ENCODE data around the gene INPP4A.

Gene INPP4A

GRCh38 chr2:98484121-98484557, 39.5 kb downstream of the INPP4A start:
- no peak for TF ChIP-seq ZNF8 (CRISPR knock-in tag; IDR thresholded peaks at IDR 0.05)
- no peak for TF ChIP-seq ZC3H10 (CRISPR knock-in tag; IDR thresholded peaks at IDR 0.05)
- TF ChIP-seq ZFP3 (CRISPR knock-in tag; IDR thresholded peaks at IDR 0.05) = no peak
- no peak for TF ChIP-seq TOX (CRISPR knock-in tag; IDR thresholded peaks at IDR 0.05; ENCODE audit: borderline replicate concordance)
- TF ChIP-seq GLIS3 (CRISPR knock-in tag; IDR thresholded peaks at IDR 0.05) = no peak
- TF ChIP-seq RARB (CRISPR knock-in tag; IDR thresholded peaks at IDR 0.05) = no peak
- no peak for TF ChIP-seq POU6F1 (CRISPR knock-in tag; IDR thresholded peaks at IDR 0.05; ENCODE audit: borderline replicate concordance, low read depth)
- no peak for TF ChIP-seq ISL1 (CRISPR knock-in tag; IDR thresholded peaks at IDR 0.05)
- TF ChIP-seq, protein P1, sequence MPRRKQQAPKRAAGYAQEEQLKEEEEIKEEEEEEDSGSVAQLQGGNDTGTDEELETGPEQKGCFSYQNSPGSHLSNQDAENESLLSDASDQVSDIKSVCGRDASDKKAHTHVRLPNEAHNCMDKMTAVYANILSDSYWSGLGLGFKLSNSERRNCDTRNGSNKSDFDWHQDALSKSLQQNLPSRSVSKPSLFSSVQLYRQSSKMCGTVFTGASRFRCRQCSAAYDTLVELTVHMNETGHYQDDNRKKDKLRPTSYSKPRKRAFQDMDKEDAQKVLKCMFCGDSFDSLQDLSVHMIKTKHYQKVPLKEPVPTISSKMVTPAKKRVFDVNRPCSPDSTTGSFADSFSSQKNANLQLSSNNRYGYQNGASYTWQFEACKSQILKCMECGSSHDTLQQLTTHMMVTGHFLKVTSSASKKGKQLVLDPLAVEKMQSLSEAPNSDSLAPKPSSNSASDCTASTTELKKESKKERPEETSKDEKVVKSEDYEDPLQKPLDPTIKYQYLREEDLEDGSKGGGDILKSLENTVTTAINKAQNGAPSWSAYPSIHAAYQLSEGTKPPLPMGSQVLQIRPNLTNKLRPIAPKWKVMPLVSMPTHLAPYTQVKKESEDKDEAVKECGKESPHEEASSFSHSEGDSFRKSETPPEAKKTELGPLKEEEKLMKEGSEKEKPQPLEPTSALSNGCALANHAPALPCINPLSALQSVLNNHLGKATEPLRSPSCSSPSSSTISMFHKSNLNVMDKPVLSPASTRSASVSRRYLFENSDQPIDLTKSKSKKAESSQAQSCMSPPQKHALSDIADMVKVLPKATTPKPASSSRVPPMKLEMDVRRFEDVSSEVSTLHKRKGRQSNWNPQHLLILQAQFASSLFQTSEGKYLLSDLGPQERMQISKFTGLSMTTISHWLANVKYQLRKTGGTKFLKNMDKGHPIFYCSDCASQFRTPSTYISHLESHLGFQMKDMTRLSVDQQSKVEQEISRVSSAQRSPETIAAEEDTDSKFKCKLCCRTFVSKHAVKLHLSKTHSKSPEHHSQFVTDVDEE (CRISPR knock-in tag; IDR thresholded peaks at IDR 0.05) = no peak
- no peak for TF ChIP-seq ZNF565 (CRISPR knock-in tag; conservative IDR thresholded peaks at IDR 0.05; ENCODE audit: low read depth)
- TF ChIP-seq PPARA (CRISPR knock-in tag; IDR thresholded peaks at IDR 0.05; ENCODE audit: borderline replicate concordance) = no peak
- TF ChIP-seq ESRRG (CRISPR knock-in tag; IDR thresholded peaks at IDR 0.05) = no peak
- TF ChIP-seq CREB5 (CRISPR knock-in tag; IDR thresholded peaks at IDR 0.05; ENCODE audit: low read depth) = no peak
- TF ChIP-seq CSDC2 (CRISPR knock-in tag; IDR thresholded peaks at IDR 0.05) = no peak
- TF ChIP-seq, protein P2, sequence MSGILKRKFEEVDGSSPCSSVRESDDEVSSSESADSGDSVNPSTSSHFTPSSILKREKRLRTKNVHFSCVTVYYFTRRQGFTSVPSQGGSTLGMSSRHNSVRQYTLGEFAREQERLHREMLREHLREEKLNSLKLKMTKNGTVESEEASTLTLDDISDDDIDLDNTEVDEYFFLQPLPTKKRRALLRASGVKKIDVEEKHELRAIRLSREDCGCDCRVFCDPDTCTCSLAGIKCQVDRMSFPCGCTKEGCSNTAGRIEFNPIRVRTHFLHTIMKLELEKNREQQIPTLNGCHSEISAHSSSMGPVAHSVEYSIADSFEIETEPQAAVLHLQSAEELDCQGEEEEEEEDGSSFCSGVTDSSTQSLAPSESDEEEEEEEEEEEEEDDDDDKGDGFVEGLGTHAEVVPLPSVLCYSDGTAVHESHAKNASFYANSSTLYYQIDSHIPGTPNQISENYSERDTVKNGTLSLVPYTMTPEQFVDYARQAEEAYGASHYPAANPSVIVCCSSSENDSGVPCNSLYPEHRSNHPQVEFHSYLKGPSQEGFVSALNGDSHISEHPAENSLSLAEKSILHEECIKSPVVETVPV (CRISPR knock-in tag; IDR thresholded peaks at IDR 0.05) = no peak
- no peak for TF ChIP-seq ZFP30 (CRISPR knock-in tag; IDR thresholded peaks at IDR 0.05)
- no peak for TF ChIP-seq ARNTL (CRISPR knock-in tag; IDR thresholded peaks at IDR 0.05; ENCODE audit: borderline replicate concordance, low read depth)
- ATAC-seq = no peak

DNA sequence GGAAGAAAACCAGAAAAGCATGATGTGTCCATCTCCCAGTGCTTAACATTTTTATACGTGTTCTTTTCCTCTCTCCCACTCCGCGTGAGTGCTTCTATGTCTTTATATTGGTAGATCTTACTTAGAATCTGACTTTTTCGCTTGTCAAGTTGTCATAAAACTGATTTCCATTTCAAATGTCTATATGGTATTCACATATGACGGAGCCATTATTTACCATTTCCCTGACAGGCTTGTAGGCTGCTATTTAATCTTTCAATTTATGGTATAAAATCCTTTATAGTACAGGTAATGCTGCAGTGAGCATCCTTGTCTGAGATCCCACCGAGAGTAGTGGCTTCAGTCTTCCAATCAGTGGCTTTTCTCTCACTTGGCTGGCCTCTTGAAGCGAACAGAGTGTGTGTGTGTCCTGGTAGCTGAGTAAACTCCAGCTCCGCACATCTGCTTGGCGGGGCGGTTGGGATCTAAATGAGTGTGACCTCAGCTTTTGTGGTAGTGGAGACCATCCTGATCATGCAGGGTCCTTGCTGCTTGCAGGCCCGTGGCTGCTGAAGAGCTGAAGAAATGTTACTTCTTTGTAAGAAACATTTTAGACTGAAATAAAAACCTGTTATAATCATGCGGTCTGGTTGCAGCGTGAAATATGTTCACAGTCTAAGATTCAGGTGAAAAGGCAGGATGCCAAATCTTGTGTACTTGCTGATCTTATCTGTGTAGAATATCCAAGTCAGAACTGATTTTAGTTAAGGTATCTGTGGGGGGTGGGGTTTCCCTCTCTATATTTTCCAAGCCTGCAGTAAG, 40.2 kb downstream of the INPP4A start:
- no peak for ATAC-seq
- TF ChIP-seq, protein P2 (CRISPR knock-in tag; IDR thresholded peaks at IDR 0.05) = no peak
- TF ChIP-seq GLIS3 (CRISPR knock-in tag; IDR thresholded peaks at IDR 0.05) (no peak), RARB (CRISPR knock-in tag; IDR thresholded peaks at IDR 0.05) (no peak), PPARA (CRISPR knock-in tag; IDR thresholded peaks at IDR 0.05; ENCODE audit: borderline replicate concordance) (no peak), BACH2 (CRISPR knock-in tag; IDR thresholded peaks at IDR 0.05; ENCODE audit: borderline replicate concordance) (no peak), ZNF8 (CRISPR knock-in tag; IDR thresholded peaks at IDR 0.05) (no peak)

GRCh38 chr2:98485453-98485755, 40.7 kb downstream of the INPP4A start:
- TF ChIP-seq ZNF565 (CRISPR knock-in tag; conservative IDR thresholded peaks at IDR 0.05; ENCODE audit: low read depth) (no peak), ESRRG (CRISPR knock-in tag; IDR thresholded peaks at IDR 0.05) (no peak)

More at GRCh38 chr2:98485453-98485755, 40.7 kb downstream of the INPP4A start:
- ATAC-seq = no peak

All from SK-N-SH treated with all-trans-retinoic acid at 6 μM for 48 hours (cell line).